ENCODE results near the gene CLIP3.

GRCh38 chr19:35987571-35987896 is 45.1 kb downstream of the CLIP3 start:
- TF ChIP-seq YY1 (IDR thresholded peaks at IDR 0.05) (no peak), CTCF (IDR thresholded peaks at IDR 0.05; ENCODE audit: low read depth, low read length, missing input control) (no peak), JUND (IDR thresholded peaks at IDR 0.05) (no peak), SP1 (IDR thresholded peaks at IDR 0.05) (no peak), TAF1 (conservative IDR thresholded peaks at IDR 0.05) (no peak), MAX (IDR thresholded peaks at IDR 0.05) (no peak), GABPA (IDR thresholded peaks at IDR 0.05 in 1 of 2, conservative IDR thresholded peaks at IDR 0.05 in 1 of 2) (no peak), RAD21 (IDR thresholded peaks at IDR 0.05) (no peak)

Data from liver (tissue), 3 donors.